WTC11 (cell line): ENCODE measurements around the gene C9. TPM values are rescaled to one million over a fixed set of nuclear protein-coding genes. Genes with fewer than 3 reads are reported as not detected.

Source experiments
- ATAC-seq: fragments of 200-7000 bp; cut with Tn5 transposase; 2 replicates; pipeline ENCODE4 v1.10.0; 2021; ENCODE audit warnings: mild to moderate bottlenecking, moderate library complexity
- CTCF ChIA-PET: fragments of 300-600 bp; sonication (Branson Sonifier 250); formaldehyde crosslinking; loops from one replicate; lab custom pipeline; 2021; ENCODE audit warnings: antibody characterized with exemption; lab: Charles Lee
- POLR2A ChIA-PET: fragments of 350-600 bp; sonication (Branson Sonifier 250); formaldehyde crosslinking; loops from one replicate; lab custom pipeline; 2021; ENCODE audit warnings: antibody characterized with exemption; lab: Charles Lee
- DNase-seq: peaks from one replicate; pipeline ENCODE4 v3.0.0; 2021; ENCODE audit warnings: low spot score
- H3K27ac Mint-ChIP-seq: 2 replicates; pipeline ENCODE4 v1.8.0; 2021; ENCODE audit warnings: mixed read lengths
- H3K27me3 Mint-ChIP-seq: 2 replicates; pipeline ENCODE4 v1.8.0; 2021; ENCODE audit warnings: low read depth, mild to moderate bottlenecking, moderate library complexity, mixed read lengths
- H3K36me3 Mint-ChIP-seq: 2 replicates; pipeline ENCODE4 v1.8.0; 2021; ENCODE audit warnings: mixed read lengths
- H3K4me1 Mint-ChIP-seq: 2 replicates; pipeline ENCODE4 v1.8.0; 2022; ENCODE audit warnings: mixed read lengths
- H3K4me3 Mint-ChIP-seq: 2 replicates; pipeline ENCODE4 v1.8.0; 2021; ENCODE audit warnings: mild to moderate bottlenecking, moderate library complexity, mixed read lengths
- H3K9me3 Mint-ChIP-seq: 2 replicates; pipeline ENCODE4 v1.8.0; 2021; ENCODE audit warnings: mixed read lengths
- CREM ChIP-seq: sonication (generic); formaldehyde crosslinking; IDR thresholded peaks from 2 replicates; pipeline ENCODE4 v1.8.1; 2022; ENCODE audit warnings: mild to moderate bottlenecking, missing genetic modification reagents, moderate library complexity
- ELF4 ChIP-seq: sonication (generic); formaldehyde crosslinking; IDR thresholded peaks from 2 replicates; pipeline ENCODE4 v1.8.1; 2022; ENCODE audit warnings: low read depth, mild to moderate bottlenecking, moderate library complexity, missing genetic modification reagents
- ETV6 ChIP-seq: sonication (generic); formaldehyde crosslinking; IDR thresholded peaks from 2 replicates; pipeline ENCODE4 v1.8.1; 2022; ENCODE audit warnings: mild to moderate bottlenecking, missing genetic modification reagents
- GRHL2 ChIP-seq: fragments of 250-450 bp; sonication (Bioruptor Pico); IDR thresholded peaks from 2 replicates; pipeline ENCODE4 v1.8.0; 2022; ENCODE audit warnings: mild to moderate bottlenecking, moderate library complexity; ENCODE audit not compliant: insufficient replicate concordance, severe bottlenecking
- GTF2I ChIP-seq: fragments of 250-450 bp; sonication (Bioruptor Pico); conservative IDR thresholded peaks from 2 replicates; pipeline ENCODE4 v1.4.0; 2021; ENCODE audit warnings: mild to moderate bottlenecking
- JAZF1 ChIP-seq: fragments of 250-450 bp; sonication (Bioruptor Pico); IDR thresholded peaks from 2 replicates; pipeline ENCODE4 v1.9.0; 2021; ENCODE audit warnings: moderate library complexity, mild to moderate bottlenecking, inconsistent platforms
- JUN ChIP-seq: sonication (generic); formaldehyde crosslinking; IDR thresholded peaks from 2 replicates; pipeline ENCODE4 v1.8.0; 2023; ENCODE audit warnings: mild to moderate bottlenecking, missing genetic modification reagents
- MXD4 ChIP-seq: fragments of 250-450 bp; sonication (Bioruptor Pico); IDR thresholded peaks from 2 replicates; pipeline ENCODE4 v1.8.0; 2021; ENCODE audit warnings: mild to moderate bottlenecking, moderate library complexity, borderline replicate concordance
- MYBL2 ChIP-seq: sonication (generic); formaldehyde crosslinking; IDR thresholded peaks from 2 replicates; pipeline ENCODE4 v1.8.1; 2023; ENCODE audit warnings: mild to moderate bottlenecking, moderate library complexity, missing genetic modification reagents
- NR1H2 ChIP-seq: sonication (generic); formaldehyde crosslinking; IDR thresholded peaks from 2 replicates; pipeline ENCODE4 v1.9.0; 2021; ENCODE audit warnings: mild to moderate bottlenecking, moderate library complexity, missing genetic modification reagents
- NR3C1 ChIP-seq: sonication (generic); formaldehyde crosslinking; conservative IDR thresholded peaks from 2 replicates; pipeline ENCODE4 v1.8.1; 2023; ENCODE audit warnings: low read depth, mild to moderate bottlenecking, missing genetic modification reagents
- SMAD3 ChIP-seq: sonication (generic); formaldehyde crosslinking; IDR thresholded peaks from 2 replicates; pipeline ENCODE4 v1.8.0; 2022; ENCODE audit warnings: missing genetic modification reagents, mild to moderate bottlenecking, borderline replicate concordance
- TP53 ChIP-seq: sonication (generic); formaldehyde crosslinking; IDR thresholded peaks from 2 replicates; pipeline ENCODE4 v1.8.1; 2023; ENCODE audit warnings: mild to moderate bottlenecking, missing genetic modification reagents
- ZNF138 ChIP-seq: sonication (generic); formaldehyde crosslinking; conservative IDR thresholded peaks from 2 replicates; pipeline ENCODE4 v1.8.1; 2022; ENCODE audit warnings: mild to moderate bottlenecking, moderate library complexity, missing genetic modification reagents
- ZNF263 ChIP-seq: sonication (generic); formaldehyde crosslinking; IDR thresholded peaks from 2 replicates; pipeline ENCODE4 v1.8.1; 2022; ENCODE audit warnings: low read depth, mild to moderate bottlenecking, moderate library complexity, missing genetic modification reagents
- total RNA-seq: library from RNA; stranded (reverse); gene quantifications from 3 replicates; pipeline ENCODE4 v1.2.3, GENCODE V29; 2021
- TF ChIP-seq, protein P1 (sequence below): sonication (generic); formaldehyde crosslinking; IDR thresholded peaks from 2 replicates; pipeline ENCODE4 v1.8.0; 2023; ENCODE audit warnings: mild to moderate bottlenecking, missing genetic modification reagents
- TF ChIP-seq, protein P2 (sequence below): sonication (generic); formaldehyde crosslinking; IDR thresholded peaks from 2 replicates; pipeline ENCODE4 v1.8.0; 2022; ENCODE audit warnings: missing genetic modification reagents
- TF ChIP-seq, protein P3 (sequence below): sonication (generic); formaldehyde crosslinking; IDR thresholded peaks from 2 replicates; pipeline ENCODE4 v1.8.0; 2022; ENCODE audit warnings: mild to moderate bottlenecking, missing genetic modification reagents
- TF ChIP-seq, protein P4 (sequence below): sonication (generic); formaldehyde crosslinking; IDR thresholded peaks from 2 replicates; pipeline ENCODE4 v1.8.1; 2022; ENCODE audit warnings: low read depth, missing genetic modification reagents, borderline replicate concordance
- TF ChIP-seq, protein P5 (sequence below): fragments of 250-450 bp; sonication (Bioruptor Pico); conservative IDR thresholded peaks from 2 replicates; pipeline ENCODE4 v1.9.0; 2021; ENCODE audit warnings: mild to moderate bottlenecking
- TF ChIP-seq, protein P6 (sequence below): sonication (generic); formaldehyde crosslinking; IDR thresholded peaks from 2 replicates; pipeline ENCODE4 v1.8.0; 2023; ENCODE audit warnings: missing genetic modification reagents

Gene C9
- total RNA-seq, 1 experiment from 2014 or later: 0.07 TPM

DNA sequence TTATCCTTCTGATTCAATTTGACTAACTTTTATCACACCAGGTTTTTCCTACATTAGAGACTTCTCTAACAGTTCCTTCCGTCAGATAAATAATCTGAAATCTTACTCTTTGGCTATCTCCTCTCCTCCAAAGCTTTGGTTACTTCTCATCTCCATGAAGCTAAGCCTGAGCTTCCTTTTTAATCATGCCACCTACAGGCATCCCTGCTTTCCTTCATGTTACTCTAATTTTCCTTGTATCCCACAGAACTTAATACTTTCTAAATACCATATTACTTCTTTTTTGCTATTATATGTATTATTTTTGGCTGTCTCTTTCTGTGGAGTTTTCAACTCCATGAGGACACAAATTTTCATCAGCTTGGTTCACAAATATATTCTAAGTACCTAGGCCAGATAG is 49.7 kb downstream of the C9 start:
- no peak for TF ChIP-seq TP53 (CRISPR knock-in tag)
- TF ChIP-seq, protein P1, sequence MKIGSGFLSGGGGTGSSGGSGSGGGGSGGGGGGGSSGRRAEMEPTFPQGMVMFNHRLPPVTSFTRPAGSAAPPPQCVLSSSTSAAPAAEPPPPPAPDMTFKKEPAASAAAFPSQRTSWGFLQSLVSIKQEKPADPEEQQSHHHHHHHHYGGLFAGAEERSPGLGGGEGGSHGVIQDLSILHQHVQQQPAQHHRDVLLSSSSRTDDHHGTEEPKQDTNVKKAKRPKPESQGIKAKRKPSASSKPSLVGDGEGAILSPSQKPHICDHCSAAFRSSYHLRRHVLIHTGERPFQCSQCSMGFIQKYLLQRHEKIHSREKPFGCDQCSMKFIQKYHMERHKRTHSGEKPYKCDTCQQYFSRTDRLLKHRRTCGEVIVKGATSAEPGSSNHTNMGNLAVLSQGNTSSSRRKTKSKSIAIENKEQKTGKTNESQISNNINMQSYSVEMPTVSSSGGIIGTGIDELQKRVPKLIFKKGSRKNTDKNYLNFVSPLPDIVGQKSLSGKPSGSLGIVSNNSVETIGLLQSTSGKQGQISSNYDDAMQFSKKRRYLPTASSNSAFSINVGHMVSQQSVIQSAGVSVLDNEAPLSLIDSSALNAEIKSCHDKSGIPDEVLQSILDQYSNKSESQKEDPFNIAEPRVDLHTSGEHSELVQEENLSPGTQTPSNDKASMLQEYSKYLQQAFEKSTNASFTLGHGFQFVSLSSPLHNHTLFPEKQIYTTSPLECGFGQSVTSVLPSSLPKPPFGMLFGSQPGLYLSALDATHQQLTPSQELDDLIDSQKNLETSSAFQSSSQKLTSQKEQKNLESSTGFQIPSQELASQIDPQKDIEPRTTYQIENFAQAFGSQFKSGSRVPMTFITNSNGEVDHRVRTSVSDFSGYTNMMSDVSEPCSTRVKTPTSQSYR: no peak
- no peak for TF ChIP-seq ZNF263
- no peak for TF ChIP-seq GRHL2 (CRISPR knock-in tag)
- TF ChIP-seq JUN (CRISPR knock-in tag): no peak
- TF ChIP-seq, protein P2, sequence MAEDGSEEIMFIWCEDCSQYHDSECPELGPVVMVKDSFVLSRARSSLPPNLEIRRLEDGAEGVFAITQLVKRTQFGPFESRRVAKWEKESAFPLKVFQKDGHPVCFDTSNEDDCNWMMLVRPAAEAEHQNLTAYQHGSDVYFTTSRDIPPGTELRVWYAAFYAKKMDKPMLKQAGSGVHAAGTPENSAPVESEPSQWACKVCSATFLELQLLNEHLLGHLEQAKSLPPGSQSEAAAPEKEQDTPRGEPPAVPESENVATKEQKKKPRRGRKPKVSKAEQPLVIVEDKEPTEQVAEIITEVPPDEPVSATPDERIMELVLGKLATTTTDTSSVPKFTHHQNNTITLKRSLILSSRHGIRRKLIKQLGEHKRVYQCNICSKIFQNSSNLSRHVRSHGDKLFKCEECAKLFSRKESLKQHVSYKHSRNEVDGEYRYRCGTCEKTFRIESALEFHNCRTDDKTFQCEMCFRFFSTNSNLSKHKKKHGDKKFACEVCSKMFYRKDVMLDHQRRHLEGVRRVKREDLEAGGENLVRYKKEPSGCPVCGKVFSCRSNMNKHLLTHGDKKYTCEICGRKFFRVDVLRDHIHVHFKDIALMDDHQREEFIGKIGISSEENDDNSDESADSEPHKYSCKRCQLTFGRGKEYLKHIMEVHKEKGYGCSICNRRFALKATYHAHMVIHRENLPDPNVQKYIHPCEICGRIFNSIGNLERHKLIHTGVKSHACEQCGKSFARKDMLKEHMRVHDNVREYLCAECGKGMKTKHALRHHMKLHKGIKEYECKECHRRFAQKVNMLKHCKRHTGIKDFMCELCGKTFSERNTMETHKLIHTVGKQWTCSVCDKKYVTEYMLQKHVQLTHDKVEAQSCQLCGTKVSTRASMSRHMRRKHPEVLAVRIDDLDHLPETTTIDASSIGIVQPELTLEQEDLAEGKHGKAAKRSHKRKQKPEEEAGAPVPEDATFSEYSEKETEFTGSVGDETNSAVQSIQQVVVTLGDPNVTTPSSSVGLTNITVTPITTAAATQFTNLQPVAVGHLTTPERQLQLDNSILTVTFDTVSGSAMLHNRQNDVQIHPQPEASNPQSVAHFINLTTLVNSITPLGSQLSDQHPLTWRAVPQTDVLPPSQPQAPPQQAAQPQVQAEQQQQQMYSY (CRISPR knock-in tag): no peak
- TF ChIP-seq, protein P3, sequence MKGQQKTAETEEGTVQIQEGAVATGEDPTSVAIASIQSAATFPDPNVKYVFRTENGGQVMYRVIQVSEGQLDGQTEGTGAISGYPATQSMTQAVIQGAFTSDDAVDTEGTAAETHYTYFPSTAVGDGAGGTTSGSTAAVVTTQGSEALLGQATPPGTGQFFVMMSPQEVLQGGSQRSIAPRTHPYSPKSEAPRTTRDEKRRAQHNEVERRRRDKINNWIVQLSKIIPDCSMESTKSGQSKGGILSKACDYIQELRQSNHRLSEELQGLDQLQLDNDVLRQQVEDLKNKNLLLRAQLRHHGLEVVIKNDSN (CRISPR knock-in tag): no peak
- TF ChIP-seq, protein P4, sequence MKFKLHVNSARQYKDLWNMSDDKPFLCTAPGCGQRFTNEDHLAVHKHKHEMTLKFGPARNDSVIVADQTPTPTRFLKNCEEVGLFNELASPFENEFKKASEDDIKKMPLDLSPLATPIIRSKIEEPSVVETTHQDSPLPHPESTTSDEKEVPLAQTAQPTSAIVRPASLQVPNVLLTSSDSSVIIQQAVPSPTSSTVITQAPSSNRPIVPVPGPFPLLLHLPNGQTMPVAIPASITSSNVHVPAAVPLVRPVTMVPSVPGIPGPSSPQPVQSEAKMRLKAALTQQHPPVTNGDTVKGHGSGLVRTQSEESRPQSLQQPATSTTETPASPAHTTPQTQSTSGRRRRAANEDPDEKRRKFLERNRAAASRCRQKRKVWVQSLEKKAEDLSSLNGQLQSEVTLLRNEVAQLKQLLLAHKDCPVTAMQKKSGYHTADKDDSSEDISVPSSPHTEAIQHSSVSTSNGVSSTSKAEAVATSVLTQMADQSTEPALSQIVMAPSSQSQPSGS: no peak
- TF ChIP-seq, protein P5, sequence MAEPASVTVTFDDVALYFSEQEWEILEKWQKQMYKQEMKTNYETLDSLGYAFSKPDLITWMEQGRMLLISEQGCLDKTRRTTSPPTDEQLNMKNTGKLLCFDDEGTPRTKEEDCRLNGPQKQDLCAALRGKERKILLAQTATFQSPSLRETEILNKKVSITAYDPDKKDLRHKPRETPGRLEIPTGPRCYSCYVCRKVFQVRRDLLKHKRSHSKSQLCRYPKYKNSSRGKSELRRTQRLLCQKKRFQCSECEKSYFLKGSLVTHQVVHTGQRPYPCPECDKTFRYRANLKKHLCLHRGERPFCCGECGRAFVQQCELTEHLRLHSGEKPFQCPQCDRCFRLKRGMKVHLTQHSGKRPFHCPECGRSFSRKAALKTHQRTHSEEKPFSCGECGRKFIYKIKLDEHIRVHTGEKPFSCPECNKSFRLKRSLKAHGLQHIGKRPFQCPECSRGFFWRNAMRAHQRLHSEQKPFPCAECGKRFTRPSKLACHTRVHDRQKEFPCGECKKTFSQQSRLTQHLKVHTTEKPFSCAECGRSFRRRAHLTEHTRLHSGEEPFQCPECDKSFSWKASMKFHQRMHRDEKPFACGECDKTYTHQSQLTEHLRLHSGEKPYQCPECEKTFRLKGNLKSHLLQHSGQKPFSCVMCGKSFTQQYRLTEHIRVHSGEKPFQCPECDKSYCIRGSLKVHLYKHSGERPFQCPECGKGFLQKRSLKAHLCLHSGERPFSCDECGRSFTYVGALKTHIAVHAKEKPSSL (CRISPR knock-in tag): no peak
- TF ChIP-seq MXD4 (CRISPR knock-in tag): no peak
- TF ChIP-seq CREM (CRISPR knock-in tag): no peak
- TF ChIP-seq NR3C1 (CRISPR knock-in tag): no peak
- TF ChIP-seq, all 79 proteins: peak for 0

DNA sequence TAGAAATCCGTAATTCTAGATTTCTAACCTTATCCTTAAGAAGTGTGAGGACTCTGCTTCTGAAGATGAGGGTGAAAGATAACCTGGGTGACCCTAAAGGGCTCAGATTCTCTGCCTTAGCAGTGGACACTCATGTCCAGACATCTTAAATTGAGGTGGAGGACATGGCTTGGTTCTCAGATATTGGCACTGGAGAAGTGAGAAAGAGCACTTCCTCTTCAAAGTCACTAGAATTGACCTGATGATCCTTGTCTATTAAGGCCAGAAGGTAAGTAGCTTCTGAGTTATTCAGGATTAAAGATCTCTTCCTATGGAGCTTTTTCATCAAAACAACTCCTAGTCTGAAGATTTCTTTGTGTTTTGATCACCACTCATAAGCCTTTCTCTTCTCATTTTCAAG is 54.8 kb downstream of the C9 start:
- Mint-ChIP-seq H3K4me1 (no peaks in the 10 kb centered on the region), H3K36me3 (no peaks in the 10 kb centered on the region), H3K9me3 (no peaks in the 10 kb centered on the region), H3K27ac (no peak overlapping the region), H3K27me3 (no peaks in the 10 kb centered on the region), H3K4me3 (no peak overlapping the region)
- ChIA-PET CTCF (interaction anchor here (1.0 kb wide), 1 partner anchor 26 kb away, joined by 3 read pairs; no protein-coding TSS in a partner anchor), POLR2A (no interaction called here)
- DNase-seq: no peak
- ATAC-seq: no peak
- TF ChIP-seq ETV6 (CRISPR knock-in tag): no peak
- no peak for TF ChIP-seq NR1H2
- TF ChIP-seq MXD4 (CRISPR knock-in tag): no peak
- TF ChIP-seq ELF4 (CRISPR knock-in tag): no peak
- TF ChIP-seq CREM (CRISPR knock-in tag): no peak
- no peak for TF ChIP-seq SMAD3 (CRISPR knock-in tag)
- TF ChIP-seq JAZF1: no peak
- no peak for TF ChIP-seq ZNF138 (CRISPR knock-in tag)
- TF ChIP-seq, protein P6, sequence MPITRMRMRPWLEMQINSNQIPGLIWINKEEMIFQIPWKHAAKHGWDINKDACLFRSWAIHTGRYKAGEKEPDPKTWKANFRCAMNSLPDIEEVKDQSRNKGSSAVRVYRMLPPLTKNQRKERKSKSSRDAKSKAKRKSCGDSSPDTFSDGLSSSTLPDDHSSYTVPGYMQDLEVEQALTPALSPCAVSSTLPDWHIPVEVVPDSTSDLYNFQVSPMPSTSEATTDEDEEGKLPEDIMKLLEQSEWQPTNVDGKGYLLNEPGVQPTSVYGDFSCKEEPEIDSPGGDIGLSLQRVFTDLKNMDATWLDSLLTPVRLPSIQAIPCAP: no peak
- no peak for TF ChIP-seq GTF2I
- TF ChIP-seq MYBL2 (CRISPR knock-in tag): no peak

More for the DNA sequence above, 49.7 kb downstream of the C9 start:
- ChIA-PET POLR2A (no interaction called here), CTCF (interaction anchor here (0.7 to 1.4 kb wide), 2 partner anchors 31 to 61 kb away, joined by 3 to 7 read pairs; no protein-coding TSS in a partner anchor)
- ATAC-seq (no peak), DNase-seq (no peak)
- no peak overlapping the region for H3K27ac Mint-ChIP-seq
- no peaks in the 10 kb centered on the region for H3K27me3 Mint-ChIP-seq
- H3K4me3 Mint-ChIP-seq: no peak overlapping the region
- H3K9me3 Mint-ChIP-seq: peaks cover 16% of the 10 kb centered on the region
- H3K4me1 Mint-ChIP-seq: no peaks in the 10 kb centered on the region
- H3K36me3 Mint-ChIP-seq: no peaks in the 10 kb centered on the region
